ENCODE measurements around the gene ASIC1.

ASIC1 gene

GRCh38 chr12:50062728-50063460 lies 5.5 kb downstream of the ASIC1 start:
- H3K9me2 ChIP-seq (replicated peaks; ENCODE audit: insufficient read depth, low read length), result no peaks in the 10 kb centered on the region

GRCh38 chr12:50065726-50066310 lies 8.4 kb downstream of the ASIC1 start:
- no peak overlapping the region for H3K9ac ChIP-seq (ENCODE audit: low read length)
- H3K4me3 ChIP-seq (ENCODE audit: insufficient read depth, low read length, poor library complexity, severe bottlenecking), result no peak overlapping the region
- no peaks in the 10 kb centered on the region for H3K27me3 ChIP-seq (ENCODE audit: low read length)
- no peak for TF ChIP-seq EZH2phosphoT487 (conservative IDR thresholded peaks at IDR 0.05; ENCODE audit: low read length)
- TF ChIP-seq, protein P1, sequence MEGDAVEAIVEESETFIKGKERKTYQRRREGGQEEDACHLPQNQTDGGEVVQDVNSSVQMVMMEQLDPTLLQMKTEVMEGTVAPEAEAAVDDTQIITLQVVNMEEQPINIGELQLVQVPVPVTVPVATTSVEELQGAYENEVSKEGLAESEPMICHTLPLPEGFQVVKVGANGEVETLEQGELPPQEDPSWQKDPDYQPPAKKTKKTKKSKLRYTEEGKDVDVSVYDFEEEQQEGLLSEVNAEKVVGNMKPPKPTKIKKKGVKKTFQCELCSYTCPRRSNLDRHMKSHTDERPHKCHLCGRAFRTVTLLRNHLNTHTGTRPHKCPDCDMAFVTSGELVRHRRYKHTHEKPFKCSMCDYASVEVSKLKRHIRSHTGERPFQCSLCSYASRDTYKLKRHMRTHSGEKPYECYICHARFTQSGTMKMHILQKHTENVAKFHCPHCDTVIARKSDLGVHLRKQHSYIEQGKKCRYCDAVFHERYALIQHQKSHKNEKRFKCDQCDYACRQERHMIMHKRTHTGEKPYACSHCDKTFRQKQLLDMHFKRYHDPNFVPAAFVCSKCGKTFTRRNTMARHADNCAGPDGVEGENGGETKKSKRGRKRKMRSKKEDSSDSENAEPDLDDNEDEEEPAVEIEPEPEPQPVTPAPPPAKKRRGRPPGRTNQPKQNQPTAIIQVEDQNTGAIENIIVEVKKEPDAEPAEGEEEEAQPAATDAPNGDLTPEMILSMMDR (IDR thresholded peaks at IDR 0.05; ENCODE audit: insufficient read depth, low read length, poor library complexity, severe bottlenecking), result no peak
- no peaks in the 10 kb centered on the region for H3K79me2 ChIP-seq (ENCODE audit: insufficient read depth, low read length)
- H2AFZ ChIP-seq (ENCODE audit: low read depth, low read length, severe bottlenecking), result no peak overlapping the region
- no peaks in the 10 kb centered on the region for H3F3A ChIP-seq (ENCODE audit: insufficient read depth)
- H3K9me3 ChIP-seq (ENCODE audit: insufficient read depth, low read length), result no peaks in the 10 kb centered on the region
- no peak overlapping the region for H3K4me2 ChIP-seq (ENCODE audit: low read depth, low read length, poor library complexity, severe bottlenecking)
- no peak overlapping the region for H3K27ac ChIP-seq (ENCODE audit: low read depth, low read length)
- no peaks in the 10 kb centered on the region for H3K9me2 ChIP-seq (replicated peaks; ENCODE audit: insufficient read depth, low read length)
- no peaks in the 10 kb centered on the region for H3K36me3 ChIP-seq (ENCODE audit: low read length)
- no peaks in the 10 kb centered on the region for H4K20me1 ChIP-seq (ENCODE audit: low read depth, low read length)

More at GRCh38 chr12:50062728-50063460, 5.5 kb downstream of the ASIC1 start:
- Histone ChIP-seq H3K36me3 (ENCODE audit: low read length) (no peaks in the 10 kb centered on the region), H3K9me3 (ENCODE audit: insufficient read depth, low read length) (no peaks in the 10 kb centered on the region), H4K20me1 (ENCODE audit: low read depth, low read length) (no peaks in the 10 kb centered on the region), H3K27me3 (ENCODE audit: low read length) (no peaks in the 10 kb centered on the region), H3F3A (ENCODE audit: insufficient read depth) (no peaks in the 10 kb centered on the region), H3K9ac (ENCODE audit: low read length) (no peak overlapping the region), H3K4me2 (ENCODE audit: low read depth, low read length, poor library complexity, severe bottlenecking) (no peak overlapping the region), H3K79me2 (ENCODE audit: insufficient read depth, low read length) (no peaks in the 10 kb centered on the region), H3K27ac (ENCODE audit: low read depth, low read length) (no peak overlapping the region), H2AFZ (ENCODE audit: low read depth, low read length, severe bottlenecking) (no peak overlapping the region), H3K4me3 (ENCODE audit: insufficient read depth, low read length, poor library complexity, severe bottlenecking) (no peak overlapping the region)
- no peak for TF ChIP-seq EZH2phosphoT487 (conservative IDR thresholded peaks at IDR 0.05; ENCODE audit: low read length)
- TF ChIP-seq, protein P1 (IDR thresholded peaks at IDR 0.05; ENCODE audit: insufficient read depth, low read length, poor library complexity, severe bottlenecking), result no peak

DNA sequence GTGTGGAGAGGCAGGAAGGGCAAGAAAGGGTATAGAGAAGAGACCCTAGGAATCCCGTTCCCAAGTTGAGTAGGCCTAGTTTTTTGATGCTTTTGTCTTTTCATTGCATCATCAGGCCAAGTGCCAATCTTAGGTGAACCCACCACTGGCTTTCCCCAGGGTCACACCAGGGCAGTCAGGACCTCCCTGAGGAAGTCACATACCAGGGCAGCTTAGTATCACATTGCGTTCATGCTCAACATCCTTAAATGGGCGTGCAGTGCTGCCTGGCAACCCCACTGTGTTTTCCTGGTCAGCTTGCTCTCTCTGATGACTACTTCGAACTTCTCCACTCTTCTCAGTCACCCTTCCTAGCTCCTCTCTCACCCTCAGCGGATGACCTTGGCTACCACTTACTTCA lies 9.0 kb downstream of the ASIC1 start:
- Histone ChIP-seq H3K36me3 (ENCODE audit: low read length) (no peaks in the 10 kb centered on the region), H3K4me2 (ENCODE audit: low read depth, low read length, poor library complexity, severe bottlenecking) (no peak overlapping the region), H4K20me1 (ENCODE audit: low read depth, low read length) (no peaks in the 10 kb centered on the region), H3K27ac (ENCODE audit: low read depth, low read length) (no peak overlapping the region), H3K4me3 (ENCODE audit: insufficient read depth, low read length, poor library complexity, severe bottlenecking) (no peak overlapping the region), H3K79me2 (ENCODE audit: insufficient read depth, low read length) (no peaks in the 10 kb centered on the region), H3K9ac (ENCODE audit: low read length) (no peak overlapping the region), H3K27me3 (ENCODE audit: low read length) (no peaks in the 10 kb centered on the region), H2AFZ (ENCODE audit: low read depth, low read length, severe bottlenecking) (no peak overlapping the region), H3K9me3 (ENCODE audit: insufficient read depth, low read length) (no peaks in the 10 kb centered on the region), H3F3A (ENCODE audit: insufficient read depth) (no peaks in the 10 kb centered on the region), H3K9me2 (replicated peaks; ENCODE audit: insufficient read depth, low read length) (no peaks in the 10 kb centered on the region)
- TF ChIP-seq, protein P1 (IDR thresholded peaks at IDR 0.05; ENCODE audit: insufficient read depth, low read length, poor library complexity, severe bottlenecking), result no peak
- no peak for TF ChIP-seq EZH2phosphoT487 (conservative IDR thresholded peaks at IDR 0.05; ENCODE audit: low read length)

All from SU-DHL-6 (cell line).